Measurements from ENCODE around the gene TOP3A. TPM values are rescaled to one million over a fixed set of nuclear protein-coding genes. Genes with fewer than 3 reads are reported as not detected.

TOP3A gene
- total RNA-seq, 1 experiment from 2014 or later, result 68.7 TPM

DNA sequence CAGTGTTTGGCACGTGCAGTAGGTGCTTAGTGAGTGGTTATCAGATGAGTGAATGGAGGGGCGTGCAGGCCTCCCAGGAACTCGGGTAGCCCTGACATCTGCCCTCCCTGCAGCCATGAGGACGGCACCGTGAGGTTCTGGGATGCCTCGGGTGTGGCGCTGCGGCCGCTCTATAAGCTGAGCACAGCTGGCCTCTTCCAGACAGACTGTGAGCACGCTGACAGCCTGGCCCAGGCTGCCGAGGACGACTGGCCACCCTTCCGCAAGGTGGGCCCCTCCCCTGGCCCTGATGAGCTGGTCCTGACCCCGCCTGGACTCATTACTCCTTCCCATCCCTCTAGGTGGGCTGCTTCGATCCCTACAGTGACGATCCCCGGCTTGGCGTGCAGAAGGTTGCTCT is 78.3 kb downstream of the TOP3A start:
- H4K5ac ChIP-seq (ENCODE audit: insufficient read length, low read depth, low read length), result no peak overlapping the region
- H3K4me3 Mint-ChIP-seq, result no peak overlapping the region
- H3K9me3 Mint-ChIP-seq, result no peaks in the 10 kb centered on the region
- H4K20me1 ChIP-seq (ENCODE audit: control insufficient read depth, insufficient read depth, insufficient read length), result no peaks in the 10 kb centered on the region
- H3K23me2 ChIP-seq (ENCODE audit: insufficient read length, low read depth, low read length, poor library complexity, severe bottlenecking), result no peaks in the 10 kb centered on the region
- H3K4me1 Mint-ChIP-seq, result no peaks in the 10 kb centered on the region
- H3K79me1 ChIP-seq (ENCODE audit: insufficient read depth, low read depth, low read length, poor library complexity, severe bottlenecking), result no peaks in the 10 kb centered on the region
- H3K18ac ChIP-seq (ENCODE audit: insufficient read length, low read depth, low read length), result no peak overlapping the region
- no peak overlapping the region for H3K9ac ChIP-seq (ENCODE audit: extremely low read depth, insufficient read length, low read length)
- H3K9me3 ChIP-seq (ENCODE audit: control insufficient read depth, low read depth, low read length), result no peaks in the 10 kb centered on the region
- H3T11ph ChIP-seq (ENCODE audit: low read length), result no peak overlapping the region
- H2BK15ac ChIP-seq (ENCODE audit: low read depth, low read length), result no peak overlapping the region
- H3K27ac Mint-ChIP-seq, result peak overlapping the region in 1 of 3 experiments; percentile 23; a peak in 1 of 7 replicates
- H3K56ac ChIP-seq (ENCODE audit: insufficient read length, low read depth, low read length), result no peak overlapping the region
- no peak overlapping the region for H2AFZ ChIP-seq (ENCODE audit: low read length)
- no peak overlapping the region for H2BK20ac ChIP-seq (ENCODE audit: low read depth, low read length, poor library complexity, severe bottlenecking)
- no peak overlapping the region for H3K14ac ChIP-seq (ENCODE audit: insufficient read depth, low read length)
- H4K91ac ChIP-seq (ENCODE audit: insufficient read length, low read depth, low read length), result no peak overlapping the region
- no peak for DNase-seq
- H3K4ac ChIP-seq (ENCODE audit: low read depth, low read length), result no peak overlapping the region
- H3K23ac ChIP-seq (ENCODE audit: insufficient read length, low read depth, low read length), result no peak overlapping the region
- no peaks in the 10 kb centered on the region for H3K27me3 Mint-ChIP-seq (ENCODE audit: low read depth)
- H3K79me2 ChIP-seq (ENCODE audit: insufficient read depth, low read length), result no peaks in the 10 kb centered on the region
- no CpG with 5 or more reads among the region's 18 CpGs for WGBS (ENCODE audit: extremely low coverage, insufficient read length, low lambda C conversion rate)
- no peak overlapping the region for H2BK5ac ChIP-seq (ENCODE audit: insufficient read length, low read length)
- H4K8ac ChIP-seq (replicated peaks; ENCODE audit: insufficient read length, low read depth, low read length), result no peak overlapping the region
- no peaks in the 10 kb centered on the region for H3K4me1 ChIP-seq (ENCODE audit: insufficient read depth, low read length)
- no peaks in the 10 kb centered on the region for H3K27me3 ChIP-seq (ENCODE audit: insufficient read depth, low read length)
- no peak overlapping the region for H3K27ac ChIP-seq (ENCODE audit: insufficient read length, low read depth, low read length)
- H3K4me2 ChIP-seq (ENCODE audit: insufficient read depth, insufficient read length, low read length), result no peak overlapping the region
- TF ChIP-seq, protein P1, sequence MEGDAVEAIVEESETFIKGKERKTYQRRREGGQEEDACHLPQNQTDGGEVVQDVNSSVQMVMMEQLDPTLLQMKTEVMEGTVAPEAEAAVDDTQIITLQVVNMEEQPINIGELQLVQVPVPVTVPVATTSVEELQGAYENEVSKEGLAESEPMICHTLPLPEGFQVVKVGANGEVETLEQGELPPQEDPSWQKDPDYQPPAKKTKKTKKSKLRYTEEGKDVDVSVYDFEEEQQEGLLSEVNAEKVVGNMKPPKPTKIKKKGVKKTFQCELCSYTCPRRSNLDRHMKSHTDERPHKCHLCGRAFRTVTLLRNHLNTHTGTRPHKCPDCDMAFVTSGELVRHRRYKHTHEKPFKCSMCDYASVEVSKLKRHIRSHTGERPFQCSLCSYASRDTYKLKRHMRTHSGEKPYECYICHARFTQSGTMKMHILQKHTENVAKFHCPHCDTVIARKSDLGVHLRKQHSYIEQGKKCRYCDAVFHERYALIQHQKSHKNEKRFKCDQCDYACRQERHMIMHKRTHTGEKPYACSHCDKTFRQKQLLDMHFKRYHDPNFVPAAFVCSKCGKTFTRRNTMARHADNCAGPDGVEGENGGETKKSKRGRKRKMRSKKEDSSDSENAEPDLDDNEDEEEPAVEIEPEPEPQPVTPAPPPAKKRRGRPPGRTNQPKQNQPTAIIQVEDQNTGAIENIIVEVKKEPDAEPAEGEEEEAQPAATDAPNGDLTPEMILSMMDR (conservative IDR thresholded peaks at IDR 0.05), result no peak
- H3K36me3 Mint-ChIP-seq (ENCODE audit: insufficient read depth in 1 of 3, low read depth in 3 of 3), result peaks cover 20 to 74% (median 70%) of the 10 kb centered on the region in 3 experiments
- H2BK12ac ChIP-seq (ENCODE audit: insufficient read length, low read depth, low read length), result no peak overlapping the region
- no peak overlapping the region for H2BK120ac ChIP-seq (ENCODE audit: low read depth, low read length, poor library complexity, severe bottlenecking)
- no peak overlapping the region for H2AK5ac ChIP-seq (ENCODE audit: insufficient read length, low read length)
